DOHH2 (cell line): ENCODE data around the gene MACF1.
"Not testable (repeated sequence)": the region's sequence is repeated elsewhere in the genome, so short reads cannot be mapped to it uniquely, and the experiment has no call there.

Source experiments
- H3F3A ChIP-seq: fragments of 200-600 bp; sonication (generic), shearing (Covaris generic); 2 replicates; pipeline ENCODE4 v1.6.0; 2016; ENCODE audit warnings: antibody characterized with exemption, mild to moderate bottlenecking; ENCODE audit not compliant: control insufficient read depth, insufficient read depth
- H3K27ac ChIP-seq: fragments of 200-600 bp; sonication (generic); 2 replicates; pipeline ENCODE4 v1.5.1; 2014; ENCODE audit warnings: low read depth, mild to moderate bottlenecking, low read length, moderate library complexity
- H3K27me3 ChIP-seq: fragments of 200-600 bp; sonication (generic); 2 replicates; pipeline ENCODE4 v1.6.1; 2014; ENCODE audit warnings: mild to moderate bottlenecking, low read length, mixed read lengths; ENCODE audit not compliant: control insufficient read depth
- H3K36me3 ChIP-seq: fragments of 200-600 bp; sonication (generic); 2 replicates; pipeline ENCODE4 v1.6.1; 2014; ENCODE audit warnings: mild to moderate bottlenecking, low read length, moderate library complexity, mixed read lengths; ENCODE audit not compliant: control insufficient read depth
- H3K4me1 ChIP-seq: fragments of 200-600 bp; sonication (generic); 2 replicates; pipeline ENCODE4 v1.6.1; 2014; ENCODE audit warnings: mild to moderate bottlenecking, low read length, mixed read lengths; ENCODE audit not compliant: control insufficient read depth
- H3K4me2 ChIP-seq: fragments of 200-600 bp; sonication (generic); 2 replicates; pipeline ENCODE4 v1.6.0; 2014; ENCODE audit warnings: mild to moderate bottlenecking, low read length, moderate library complexity
- H3K4me3 ChIP-seq: fragments of 200-600 bp; sonication (generic); 2 replicates; pipeline ENCODE4 v1.5.1; 2014; ENCODE audit warnings: mild to moderate bottlenecking, low read length, mixed read lengths
- H3K79me2 ChIP-seq: fragments of 200-600 bp; sonication (generic); 2 replicates; pipeline ENCODE4 v1.6.1; 2014; ENCODE audit warnings: mild to moderate bottlenecking, low read length, mixed read lengths; ENCODE audit not compliant: control insufficient read depth
- H3K9me2 ChIP-seq: fragments of 200-600 bp; sonication (generic); replicated peaks from 2 replicates; pipeline ENCODE4 v1.6.1; 2014; ENCODE audit warnings: mild to moderate bottlenecking, low read length, mixed read lengths; ENCODE audit not compliant: control insufficient read depth
- H3K9me3 ChIP-seq: fragments of 200-600 bp; sonication (generic); 2 replicates; pipeline ENCODE4 v1.6.1; 2014; ENCODE audit warnings: antibody characterized with exemption, low read length, mixed read lengths; ENCODE audit not compliant: control insufficient read depth, insufficient read depth
- H4K20me1 ChIP-seq: fragments of 200-600 bp; sonication (generic); 2 replicates; pipeline ENCODE4 v1.6.0; 2014; ENCODE audit warnings: low read depth, mild to moderate bottlenecking, antibody characterized with exemption, low read length, moderate library complexity; ENCODE audit not compliant: control insufficient read depth, insufficient read depth
- EZH2phosphoT487 ChIP-seq: fragments of 200-600 bp; sonication (generic); IDR thresholded peaks from 2 replicates; pipeline ENCODE4 v1.6.1; 2017; ENCODE audit warnings: borderline replicate concordance, mild to moderate bottlenecking, antibody characterized with exemption, low read length, moderate library complexity, mixed read lengths
- TF ChIP-seq, protein P1 (sequence below): fragments of 200-600 bp; sonication (generic); IDR thresholded peaks from one replicate; pipeline ENCODE4 v1.5.1; 2014; ENCODE audit warnings: antibody characterized with exemption, mild to moderate bottlenecking, low read depth, low read length; ENCODE audit not compliant: poor library complexity, severe bottlenecking

Gene MACF1

DNA sequence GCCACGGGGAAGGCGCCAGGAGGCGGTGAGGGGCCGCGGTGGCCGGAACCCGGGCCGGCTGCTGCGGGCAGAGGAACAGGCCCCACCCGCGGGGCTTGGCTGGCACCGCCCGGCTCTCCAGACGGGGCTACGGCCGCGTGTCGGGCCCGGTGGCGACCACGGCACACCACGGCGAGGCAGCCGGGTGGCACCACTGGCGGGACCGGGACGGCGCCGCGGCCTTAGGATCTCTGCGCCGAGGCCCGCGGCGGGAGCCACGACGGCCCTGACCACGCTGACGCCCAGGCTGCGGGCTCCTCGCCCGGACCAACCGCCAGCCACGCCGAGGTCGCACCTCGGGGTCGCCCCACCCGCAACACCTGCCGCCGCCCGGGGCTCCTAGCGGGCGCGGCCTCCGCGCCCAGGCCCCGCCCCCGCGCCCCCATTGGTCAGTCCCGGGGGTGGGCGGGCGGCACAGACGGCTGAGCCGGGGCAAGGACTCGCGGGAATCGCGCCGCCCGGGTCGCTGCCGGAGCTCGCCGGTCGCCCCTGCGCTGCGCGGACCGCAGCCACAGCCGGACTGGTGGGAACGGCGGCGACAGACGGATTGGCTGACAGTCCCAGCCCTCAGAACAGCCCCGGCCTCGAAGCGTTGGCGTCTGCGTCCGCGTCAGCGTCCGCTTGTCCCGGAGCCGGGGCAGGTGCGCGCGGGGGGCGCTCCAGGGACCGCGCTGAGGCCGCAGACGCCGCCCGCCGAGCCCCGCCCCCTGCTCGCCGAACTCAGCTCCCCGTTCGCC, 286.8 kb downstream of the MACF1 start, which contains the start of gene BMP8A:
Gene BMP8A (plus strand): TSS at position 491 of the 776 bp plus-strand sequence. CDS start 356 bp downstream, outside the sequence.
- Histone ChIP-seq H3K79me2 (no peaks in the 10 kb centered on the region), H3K27ac (no peak within 1 kb of the TSS), H3K36me3 (no peaks in the 10 kb centered on the region), H3K9me2 (no peaks in the 10 kb centered on the region), H3K9me3 (no peaks in the 10 kb centered on the region), H3F3A (no peaks in the 10 kb centered on the region), H3K4me1 (0 out of 2 replicates have a peak, but pooled peaks cover 5% of the 10 kb centered on the region), H3K27me3 (peaks cover 10% of the 10 kb centered on the region), H4K20me1 (no peaks in the 10 kb centered on the region), H3K4me2 (peak within 1 kb of the TSS; percentile 62), H3K4me3 (peak within 1 kb of the TSS; percentile 57)
- no peak for TF ChIP-seq EZH2phosphoT487
- TF ChIP-seq, protein P1, sequence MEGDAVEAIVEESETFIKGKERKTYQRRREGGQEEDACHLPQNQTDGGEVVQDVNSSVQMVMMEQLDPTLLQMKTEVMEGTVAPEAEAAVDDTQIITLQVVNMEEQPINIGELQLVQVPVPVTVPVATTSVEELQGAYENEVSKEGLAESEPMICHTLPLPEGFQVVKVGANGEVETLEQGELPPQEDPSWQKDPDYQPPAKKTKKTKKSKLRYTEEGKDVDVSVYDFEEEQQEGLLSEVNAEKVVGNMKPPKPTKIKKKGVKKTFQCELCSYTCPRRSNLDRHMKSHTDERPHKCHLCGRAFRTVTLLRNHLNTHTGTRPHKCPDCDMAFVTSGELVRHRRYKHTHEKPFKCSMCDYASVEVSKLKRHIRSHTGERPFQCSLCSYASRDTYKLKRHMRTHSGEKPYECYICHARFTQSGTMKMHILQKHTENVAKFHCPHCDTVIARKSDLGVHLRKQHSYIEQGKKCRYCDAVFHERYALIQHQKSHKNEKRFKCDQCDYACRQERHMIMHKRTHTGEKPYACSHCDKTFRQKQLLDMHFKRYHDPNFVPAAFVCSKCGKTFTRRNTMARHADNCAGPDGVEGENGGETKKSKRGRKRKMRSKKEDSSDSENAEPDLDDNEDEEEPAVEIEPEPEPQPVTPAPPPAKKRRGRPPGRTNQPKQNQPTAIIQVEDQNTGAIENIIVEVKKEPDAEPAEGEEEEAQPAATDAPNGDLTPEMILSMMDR, result no peak

DNA sequence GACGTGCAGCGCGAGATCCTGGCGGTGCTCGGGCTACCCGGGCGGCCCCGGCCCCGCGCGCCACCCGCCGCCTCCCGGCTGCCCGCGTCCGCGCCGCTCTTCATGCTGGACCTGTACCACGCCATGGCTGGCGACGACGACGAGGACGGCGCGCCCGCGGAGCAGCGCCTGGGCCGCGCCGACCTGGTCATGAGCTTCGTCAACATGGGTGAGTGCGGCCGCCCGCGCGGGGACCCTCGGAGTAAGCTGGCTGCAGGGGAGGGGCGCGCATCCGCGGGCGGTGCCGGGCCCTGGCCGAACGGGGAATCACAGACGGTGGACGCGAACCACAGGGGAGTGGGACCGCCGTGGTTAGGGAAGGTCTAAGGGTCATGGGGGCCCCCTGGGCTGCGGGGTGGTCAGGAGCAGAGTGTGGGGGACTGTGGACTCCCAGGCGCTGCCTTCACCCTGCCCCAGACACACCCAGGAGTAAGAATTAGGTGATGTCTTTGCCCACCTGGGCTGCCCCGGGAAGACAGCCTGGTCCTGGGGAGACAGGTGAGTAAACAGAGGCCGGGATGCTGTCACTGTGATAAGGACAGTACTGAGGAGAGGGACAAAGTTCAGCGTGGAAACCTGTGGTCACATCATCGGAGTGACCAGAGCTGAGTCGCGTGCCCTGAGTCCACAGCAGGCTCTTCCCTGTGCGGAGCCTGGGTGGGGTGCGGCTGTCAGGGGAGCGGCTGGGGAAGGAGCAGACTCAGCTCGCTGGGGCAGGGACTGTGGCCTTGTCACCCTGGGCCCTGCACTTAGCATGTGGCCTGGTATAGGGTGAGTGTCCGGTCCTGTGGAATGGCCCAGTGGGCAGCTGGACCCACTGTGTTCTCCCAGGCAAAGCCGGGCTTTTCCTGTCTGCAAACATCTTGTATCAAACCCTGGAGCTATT, 287.9 kb downstream of the MACF1 start:
- not testable (repeated sequence) for H3K36me3 ChIP-seq, H3K27ac ChIP-seq, H3K4me2 ChIP-seq, H4K20me1 ChIP-seq, H3K4me1 ChIP-seq, H3K4me3 ChIP-seq, H3F3A ChIP-seq, H3K79me2 ChIP-seq, H3K9me2 ChIP-seq, H3K9me3 ChIP-seq
- peaks cover 17% of the 10 kb centered on the region for H3K27me3 ChIP-seq

DNA sequence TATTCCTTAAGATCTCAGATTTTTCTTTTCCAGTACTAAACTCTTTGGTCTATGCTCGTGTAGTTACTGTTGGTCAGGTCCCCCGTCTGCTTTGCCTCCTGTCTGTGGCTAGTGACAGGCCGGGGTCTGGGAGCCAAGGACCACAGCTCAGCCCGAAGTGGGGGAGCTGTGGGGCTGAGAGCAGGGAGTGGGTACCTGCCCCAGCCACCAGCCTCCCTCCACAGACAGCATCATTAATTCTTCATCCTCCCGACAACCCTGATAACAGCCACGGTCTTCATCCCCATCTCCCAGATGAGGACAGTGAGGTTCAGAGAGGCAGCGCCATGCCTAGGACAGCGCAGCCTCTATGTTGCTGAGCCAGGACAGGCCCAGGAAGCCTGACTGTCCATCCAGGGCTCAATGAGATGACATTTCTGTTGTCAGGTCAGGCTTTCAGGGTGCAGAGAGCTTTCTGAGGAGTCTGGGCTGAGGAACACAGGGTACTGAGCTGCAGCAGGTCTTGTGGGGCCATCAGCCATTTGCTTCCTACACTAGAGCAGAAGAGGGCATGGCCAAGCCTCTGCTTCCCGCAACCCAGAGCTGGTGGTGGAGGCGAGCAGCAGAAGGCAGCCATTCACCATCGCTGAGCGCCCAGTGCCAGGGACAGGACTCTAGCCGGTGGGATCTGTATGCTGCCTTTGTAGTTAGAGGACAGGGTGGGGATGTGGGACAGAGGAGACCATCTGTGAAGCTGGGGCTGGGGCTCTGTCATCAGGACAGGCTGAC, 288.7 kb downstream of the MACF1 start:
- H3F3A ChIP-seq, H3K27ac ChIP-seq, H3K4me2 ChIP-seq, H4K20me1 ChIP-seq, H3K4me3 ChIP-seq, H3K36me3 ChIP-seq, H3K4me1 ChIP-seq, H3K9me3 ChIP-seq, H3K79me2 ChIP-seq, H3K9me2 ChIP-seq: not testable (repeated sequence)
- peaks cover 18% of the 10 kb centered on the region for H3K27me3 ChIP-seq

DNA sequence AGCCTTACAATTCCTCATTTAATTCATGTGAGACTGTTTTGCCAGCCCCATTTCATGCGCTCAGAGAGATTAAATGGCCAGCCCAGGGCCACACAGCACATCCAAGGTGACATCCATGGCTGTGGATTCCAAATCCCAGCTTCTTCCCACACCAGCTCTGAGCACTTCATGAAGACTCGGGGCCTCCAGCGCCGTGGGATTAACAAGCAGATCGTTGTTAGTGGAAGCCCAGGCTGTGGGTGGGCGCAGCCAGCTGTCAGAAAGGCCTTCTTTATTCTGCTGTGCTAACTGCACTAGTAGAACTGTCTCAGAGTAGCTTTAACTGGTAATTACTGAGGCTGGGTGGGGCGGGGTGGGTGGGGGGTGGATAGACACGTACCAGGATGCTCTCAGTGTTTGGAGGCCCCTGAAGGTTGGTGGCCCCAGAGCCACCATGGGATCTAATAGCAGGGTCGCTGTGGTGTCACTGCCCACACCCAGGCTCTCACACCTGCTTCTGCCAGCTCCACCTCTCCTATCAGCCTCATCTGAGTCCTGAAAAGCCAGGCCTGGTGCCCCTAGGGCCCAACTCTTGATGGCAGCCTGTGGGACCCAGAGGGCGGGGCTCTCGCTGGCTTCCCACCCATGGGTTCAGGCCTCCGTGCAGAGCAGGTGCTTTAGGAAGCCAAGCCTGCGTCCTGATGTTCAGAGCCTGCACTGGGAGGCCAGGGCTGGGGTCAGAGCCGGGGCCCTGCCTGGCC, 290.3 kb downstream of the MACF1 start:
- H4K20me1 ChIP-seq, result no peaks in the 10 kb centered on the region
- no peaks in the 10 kb centered on the region for H3K36me3 ChIP-seq
- H3K9me3 ChIP-seq, result no peaks in the 10 kb centered on the region
- H3K27ac ChIP-seq, result no peak overlapping the region
- H3F3A ChIP-seq, result no peaks in the 10 kb centered on the region
- no peaks in the 10 kb centered on the region for H3K79me2 ChIP-seq
- peaks cover 20% of the 10 kb centered on the region for H3K27me3 ChIP-seq
- H3K4me2 ChIP-seq, result no peak overlapping the region
- 0 out of 2 replicates have a peak, but pooled peaks cover 5% of the 10 kb centered on the region for H3K4me1 ChIP-seq
- TF ChIP-seq EZH2phosphoT487, result no peak
- TF ChIP-seq, protein P1, result no peak
- no peak overlapping the region for H3K4me3 ChIP-seq
- no peaks in the 10 kb centered on the region for H3K9me2 ChIP-seq

DNA sequence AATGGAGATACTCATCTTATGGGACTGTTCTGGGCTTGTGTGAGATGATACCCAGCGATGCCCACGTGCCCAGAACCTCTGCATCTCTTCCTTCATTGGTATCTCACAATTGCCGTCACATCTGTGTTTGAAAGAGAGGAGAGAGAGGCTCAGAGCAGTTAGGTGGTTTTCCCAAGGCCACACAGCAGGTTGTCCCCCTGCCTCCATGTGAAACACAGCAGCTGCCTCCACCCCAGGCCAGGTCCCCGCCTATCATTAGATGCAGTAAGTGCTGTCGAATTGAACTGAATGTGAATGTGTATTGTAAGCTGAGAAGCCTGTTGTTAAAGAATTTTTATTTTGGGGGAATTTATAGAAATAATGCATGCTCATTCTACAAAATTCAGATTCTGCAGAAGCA, 292.0 kb downstream of the MACF1 start:
- H3K79me2 ChIP-seq, H3K4me2 ChIP-seq, H3K9me2 ChIP-seq, H4K20me1 ChIP-seq, H3K4me1 ChIP-seq, H3F3A ChIP-seq, H3K27ac ChIP-seq, H3K4me3 ChIP-seq, H3K9me3 ChIP-seq, H3K36me3 ChIP-seq: not testable (repeated sequence)
- H3K27me3 ChIP-seq, result peaks cover 20% of the 10 kb centered on the region; the same call in 1 of the 2 replicates
